ENCODE measurements around the gene DACT2.

DACT2 gene

GRCh38 chr6:168302534-168302933, 17.0 kb downstream of the DACT2 start:
- POLR2A ChIA-PET = no interaction called here
- no peak for DNase-seq (ENCODE audit: extremely low spot score)
- TF ChIP-seq NFRKB (IDR thresholded peaks at IDR 0.05) (no peak), SP1 (IDR thresholded peaks at IDR 0.05) (no peak), L3MBTL2 (conservative IDR thresholded peaks at IDR 0.05) (no peak), SUZ12 (IDR thresholded peaks at IDR 0.05) (no peak), CTBP1 (IDR thresholded peaks at IDR 0.05; ENCODE audit: borderline replicate concordance) (no peak), FOXK2 (IDR thresholded peaks at IDR 0.05) (no peak), ZNF384 (IDR thresholded peaks at IDR 0.05) (no peak), ELF4 (IDR thresholded peaks at IDR 0.05) (no peak), FOXA1 (IDR thresholded peaks at IDR 0.05) (no peak), LEF1 (IDR thresholded peaks at IDR 0.05; ENCODE audit: borderline replicate concordance) (no peak), FOXM1 (IDR thresholded peaks at IDR 0.05; ENCODE audit: borderline replicate concordance) (no peak), HDGF (IDR thresholded peaks at IDR 0.05; ENCODE audit: borderline replicate concordance) (no peak), TARDBP (IDR thresholded peaks at IDR 0.05) (no peak)
- TF ChIP-seq, protein P1, sequence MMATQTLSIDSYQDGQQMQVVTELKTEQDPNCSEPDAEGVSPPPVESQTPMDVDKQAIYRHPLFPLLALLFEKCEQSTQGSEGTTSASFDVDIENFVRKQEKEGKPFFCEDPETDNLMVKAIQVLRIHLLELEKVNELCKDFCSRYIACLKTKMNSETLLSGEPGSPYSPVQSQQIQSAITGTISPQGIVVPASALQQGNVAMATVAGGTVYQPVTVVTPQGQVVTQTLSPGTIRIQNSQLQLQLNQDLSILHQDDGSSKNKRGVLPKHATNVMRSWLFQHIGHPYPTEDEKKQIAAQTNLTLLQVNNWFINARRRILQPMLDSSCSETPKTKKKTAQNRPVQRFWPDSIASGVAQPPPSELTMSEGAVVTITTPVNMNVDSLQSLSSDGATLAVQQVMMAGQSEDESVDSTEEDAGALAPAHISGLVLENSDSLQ (IDR thresholded peaks at IDR 0.05) = no peak
- CTCF ChIA-PET = no interaction called here

DNA sequence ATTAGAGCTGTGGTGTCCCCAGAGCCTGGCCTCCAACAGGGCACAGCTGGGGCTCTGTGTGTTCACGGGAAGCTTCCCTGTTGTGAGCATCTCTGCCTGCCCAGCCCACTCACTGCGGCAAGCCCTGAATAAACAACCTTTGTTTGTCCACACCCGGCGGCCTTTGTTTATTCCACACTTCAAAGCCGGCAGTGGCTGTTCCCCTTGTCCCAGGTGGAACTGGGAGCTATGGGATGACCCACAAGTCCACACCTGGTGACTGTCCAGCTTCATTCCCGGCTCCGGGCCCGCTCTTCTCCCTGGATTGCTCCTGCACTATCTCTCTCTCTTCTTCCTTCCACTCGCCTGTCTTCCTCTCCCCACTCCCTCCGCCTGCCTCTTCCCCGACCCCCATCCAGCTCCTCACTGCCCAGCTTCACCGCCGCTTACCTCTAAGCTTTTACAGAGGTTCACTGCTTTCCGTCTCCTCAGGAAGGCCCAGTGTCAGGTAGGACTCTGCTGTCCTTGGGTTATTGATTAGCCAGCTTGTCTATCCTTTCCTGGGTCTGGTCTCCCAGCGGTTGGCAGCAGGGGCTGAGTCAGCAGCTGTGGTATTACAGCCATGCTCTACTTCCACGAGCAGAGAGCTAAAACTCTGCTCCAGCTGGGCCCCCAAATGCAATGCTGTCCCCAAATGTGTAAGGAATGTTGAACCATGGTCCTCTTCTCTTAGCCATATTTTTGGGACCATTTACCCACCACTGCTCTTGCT, 17.8 kb downstream of the DACT2 start:
- DNase-seq (ENCODE audit: extremely low spot score) = no peak
- POLR2A ChIA-PET = no interaction called here
- CTCF ChIA-PET = interaction anchor here (0.6 kb wide), 1 partner anchor 11 kb away, joined by 3 read pairs; no protein-coding TSS in a partner anchor
- TF ChIP-seq BHLHE40 (IDR thresholded peaks at IDR 0.05; ENCODE audit: borderline replicate concordance) (no peak), LEF1 (IDR thresholded peaks at IDR 0.05; ENCODE audit: borderline replicate concordance) (no peak), SP1 (IDR thresholded peaks at IDR 0.05) (no peak), TARDBP (IDR thresholded peaks at IDR 0.05) (no peak), HDGF (IDR thresholded peaks at IDR 0.05; ENCODE audit: borderline replicate concordance) (no peak), FOXM1 (IDR thresholded peaks at IDR 0.05; ENCODE audit: borderline replicate concordance) (no peak)

GRCh38 chr6:168300975-168301647, 18.5 kb downstream of the DACT2 start:
- ChIA-PET POLR2A (no interaction called here), CTCF (interaction anchor here (0.6 kb wide), 1 partner anchor 10 kb away, joined by 3 read pairs; no protein-coding TSS in a partner anchor)
- TF ChIP-seq TARDBP (IDR thresholded peaks at IDR 0.05) (no peak), ZNF384 (IDR thresholded peaks at IDR 0.05) (no peak), BHLHE40 (IDR thresholded peaks at IDR 0.05; ENCODE audit: borderline replicate concordance) (no peak), ELF4 (IDR thresholded peaks at IDR 0.05) (no peak), NFRKB (IDR thresholded peaks at IDR 0.05) (no peak), L3MBTL2 (conservative IDR thresholded peaks at IDR 0.05) (no peak), FOXA1 (IDR thresholded peaks at IDR 0.05) (no peak), CTBP1 (IDR thresholded peaks at IDR 0.05; ENCODE audit: borderline replicate concordance) (no peak), SP1 (IDR thresholded peaks at IDR 0.05) (no peak), SUZ12 (IDR thresholded peaks at IDR 0.05) (no peak), HDGF (IDR thresholded peaks at IDR 0.05; ENCODE audit: borderline replicate concordance) (no peak), ARNT (IDR thresholded peaks at IDR 0.05) (no peak), FOXK2 (IDR thresholded peaks at IDR 0.05) (no peak), LEF1 (IDR thresholded peaks at IDR 0.05; ENCODE audit: borderline replicate concordance) (no peak), FOXM1 (IDR thresholded peaks at IDR 0.05; ENCODE audit: borderline replicate concordance) (no peak)
- TF ChIP-seq, protein P1 (IDR thresholded peaks at IDR 0.05) = no peak
- no peak for DNase-seq (ENCODE audit: extremely low spot score)

DNA sequence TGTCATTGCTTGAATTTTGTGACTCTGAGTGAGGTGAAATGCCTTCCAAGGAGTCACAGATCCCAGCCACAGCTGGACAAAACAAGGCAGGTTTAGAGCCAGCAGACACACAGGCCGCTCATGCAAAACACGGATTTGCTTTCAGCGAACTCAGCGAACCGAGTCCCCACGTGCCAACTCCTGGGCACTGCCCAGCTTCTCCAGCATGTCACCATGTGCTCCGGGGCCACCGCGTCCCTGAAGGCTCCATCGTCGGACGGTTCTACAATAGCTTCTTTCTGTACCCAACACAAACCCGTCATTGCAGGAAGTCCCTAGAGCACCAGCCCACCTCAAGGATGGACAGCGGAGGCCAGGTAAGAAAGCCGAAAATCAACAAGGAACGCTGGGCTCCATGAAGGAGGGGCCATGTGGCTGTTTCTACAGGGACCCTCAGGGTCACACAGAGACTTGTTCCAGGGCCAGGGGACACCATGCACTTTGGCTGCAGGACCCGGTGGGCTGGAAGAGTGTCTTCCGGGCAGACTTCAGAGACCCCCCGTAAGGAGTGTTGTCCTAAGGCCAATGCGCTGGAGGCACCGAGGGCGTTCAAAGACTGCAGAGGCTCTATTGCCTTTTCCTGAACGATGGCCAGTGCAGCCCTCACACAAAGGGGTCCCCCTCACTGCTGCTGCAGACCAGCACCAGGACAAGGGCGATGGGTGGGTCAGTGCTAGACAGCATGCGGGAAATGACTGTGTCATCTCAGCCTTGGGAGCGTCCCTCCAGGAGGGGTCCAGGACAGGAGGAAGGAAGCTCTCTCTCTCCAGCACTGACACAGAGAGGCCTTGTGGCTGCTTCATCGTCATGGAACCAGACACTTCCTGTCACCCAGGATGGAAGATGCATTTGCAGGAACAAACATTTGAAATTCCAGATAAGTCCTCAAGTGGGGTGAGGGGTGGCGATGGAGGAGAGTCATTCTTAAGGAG, 19.8 kb downstream of the DACT2 start:
- CTCF ChIA-PET = no interaction called here
- POLR2A ChIA-PET = no interaction called here
- TF ChIP-seq ARNT (IDR thresholded peaks at IDR 0.05) = no peak
- DNase-seq (ENCODE audit: extremely low spot score) = no peak

DNA sequence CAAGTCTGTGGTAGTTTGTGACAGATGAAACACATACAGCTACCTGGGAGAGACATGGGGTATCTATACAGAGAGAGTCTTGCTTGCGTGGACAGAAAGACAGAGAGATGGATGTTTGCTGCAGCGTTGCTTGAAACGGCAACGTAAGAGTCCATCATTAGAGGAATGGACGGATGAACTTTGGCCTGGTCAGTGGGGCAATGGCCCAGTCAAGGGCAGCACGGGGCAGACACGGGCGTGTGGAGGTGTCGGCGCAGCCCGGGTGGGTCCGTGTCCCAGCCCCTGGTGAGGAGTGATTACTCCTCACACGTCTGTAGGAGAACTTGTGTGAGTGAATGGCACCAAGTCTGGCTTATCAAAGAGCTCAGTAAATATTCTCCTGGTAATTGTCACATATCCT, 21.9 kb downstream of the DACT2 start:
- TF ChIP-seq L3MBTL2 (conservative IDR thresholded peaks at IDR 0.05) (no peak), ZNF384 (IDR thresholded peaks at IDR 0.05) (no peak), SP1 (IDR thresholded peaks at IDR 0.05) (no peak), ARNT (IDR thresholded peaks at IDR 0.05) (no peak), SUZ12 (IDR thresholded peaks at IDR 0.05) (no peak), NFRKB (IDR thresholded peaks at IDR 0.05) (no peak), FOXA1 (IDR thresholded peaks at IDR 0.05) (no peak), TARDBP (IDR thresholded peaks at IDR 0.05) (no peak)
- no peak for DNase-seq (ENCODE audit: extremely low spot score)
- ChIA-PET POLR2A (no interaction called here), CTCF (no interaction called here)

- ChIA-PET POLR2A (no interaction called here), CTCF (no interaction called here)
- TF ChIP-seq ZNF384 (IDR thresholded peaks at IDR 0.05) = no peak
- TF ChIP-seq ELF4 (IDR thresholded peaks at IDR 0.05) = no peak
- TF ChIP-seq CTBP1 (IDR thresholded peaks at IDR 0.05; ENCODE audit: borderline replicate concordance) = no peak
- TF ChIP-seq HDGF (IDR thresholded peaks at IDR 0.05; ENCODE audit: borderline replicate concordance) = no peak
- no peak for TF ChIP-seq NFRKB (IDR thresholded peaks at IDR 0.05)
- TF ChIP-seq ARNT (IDR thresholded peaks at IDR 0.05) = no peak
- TF ChIP-seq SP1 (IDR thresholded peaks at IDR 0.05) = no peak
- no peak for TF ChIP-seq LEF1 (IDR thresholded peaks at IDR 0.05; ENCODE audit: borderline replicate concordance)
- no peak for TF ChIP-seq FOXA1 (IDR thresholded peaks at IDR 0.05)
- TF ChIP-seq TARDBP (IDR thresholded peaks at IDR 0.05) = no peak
- TF ChIP-seq, protein P1 (IDR thresholded peaks at IDR 0.05) = no peak
- no peak for TF ChIP-seq FOXM1 (IDR thresholded peaks at IDR 0.05; ENCODE audit: borderline replicate concordance)
- TF ChIP-seq L3MBTL2 (conservative IDR thresholded peaks at IDR 0.05) = no peak
- TF ChIP-seq FOXK2 (IDR thresholded peaks at IDR 0.05) = no peak
- no peak for DNase-seq (ENCODE audit: extremely low spot score)
Observed at GRCh38 chr6:168294901-168295300, 24.7 kb downstream of the DACT2 start.
